ENCODE measurements around the gene PEF1. TPM values are rescaled to one million over a fixed set of nuclear protein-coding genes. Genes with fewer than 3 reads are reported as not detected.

The PEF1 gene
- total and polyA plus RNA-seq, 2 donors (not counting 3 experiments of a cell fraction or from before 2014, with no cell fraction given): 73.3 to 161 TPM

DNA sequence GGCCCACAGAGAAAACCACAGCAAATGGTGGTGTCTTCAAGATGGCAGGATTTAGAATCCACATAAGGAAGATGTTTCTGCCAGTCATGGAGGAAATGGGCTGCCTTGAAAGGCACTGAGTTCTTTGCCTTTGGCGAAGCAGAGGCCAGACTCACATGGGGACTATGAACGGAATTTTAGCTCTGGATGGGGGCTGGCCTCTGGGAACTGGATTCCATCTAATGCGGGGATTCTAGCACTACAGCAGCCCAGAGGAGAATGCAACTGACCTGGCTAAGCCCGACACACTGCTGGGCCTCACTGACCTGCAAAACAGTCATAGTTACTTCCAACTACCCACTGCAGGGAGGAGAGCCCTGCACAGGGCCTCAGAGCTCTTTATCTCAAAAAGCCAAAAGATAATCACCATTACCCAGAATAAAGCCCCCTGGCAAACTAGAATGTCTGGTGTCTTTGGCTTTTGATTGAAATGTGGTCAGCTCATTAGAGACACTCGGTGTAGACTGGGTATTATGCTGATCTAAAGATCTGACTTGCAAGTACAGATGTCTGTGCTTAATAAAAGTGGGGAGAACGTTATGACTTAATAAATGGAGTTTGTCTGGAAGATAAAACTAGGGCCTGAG is 15.6 kb downstream of the PEF1 start:
- no peak overlapping the region for H3K27ac ChIP-seq (ENCODE audit: insufficient read depth, low read depth, low read length)
- no peak overlapping the region for H3K4me2 ChIP-seq (ENCODE audit: insufficient read depth, low read length)
- H2AFZ ChIP-seq (ENCODE audit: low read depth, low read length): no peak overlapping the region
- H3K4me3 ChIP-seq (replicated peaks in 1 of 3; ENCODE audit: insufficient read depth in 1 of 3, low read depth in 1 of 3, low read length in 3 of 3): no peak overlapping the region
- FAIRE-seq (no peak), DNase-seq (ENCODE audit: low read depth, low spot score) (no peak)
- no peaks in the 10 kb centered on the region for H4K20me1 ChIP-seq (replicated peaks; ENCODE audit: control insufficient read depth, extremely low read depth, insufficient read depth, low read length)
- H3K9ac ChIP-seq (replicated peaks; ENCODE audit: extremely low read depth, insufficient read depth, low read length): no peak overlapping the region
- no peaks in the 10 kb centered on the region for H3K9me3 ChIP-seq (replicated peaks; ENCODE audit: control insufficient read depth, insufficient read depth, low read length)
- dilution Hi-C loops (cut with MboI; ENCODE audit: extremely low pct_ligation_motif_present, low sequenced_read_pairs): no loop called here
- ChIA-PET CTCF (interaction anchor here (1.2 to 2.6 kb wide), 3 partner anchors 10 to 66 kb away, joined by 3 to 9 read pairs (median 7); no protein-coding TSS in a partner anchor), POLR2A (no interaction called here)
- peaks cover 13 to 42% of the 10 kb centered on the region in 2 experiments for H3K36me3 ChIP-seq (ENCODE audit: control insufficient read depth in 2 of 2, extremely low read depth in 1 of 2, insufficient read depth in 2 of 2, low read length in 2 of 2)
- no peaks in the 10 kb centered on the region for H3K79me2 ChIP-seq (ENCODE audit: control insufficient read depth, insufficient read depth, low read length)
- no peaks in the 10 kb centered on the region for H3K27me3 ChIP-seq (ENCODE audit: control insufficient read depth in 2 of 2, insufficient read depth in 2 of 2, low read length in 2 of 2)
- H3K4me1 ChIP-seq (ENCODE audit: control insufficient read depth, extremely low read depth, insufficient read depth, low read length): no peaks in the 10 kb centered on the region
- BruUV-seq (replicated peaks): no TSS peak
- no peaks in the 10 kb centered on the region for H3K9me1 ChIP-seq (replicated peaks; ENCODE audit: control insufficient read depth, extremely low read depth, insufficient read depth, low read length)
- TF ChIP-seq GATA2 (IDR thresholded peaks at IDR 0.05; ENCODE audit: insufficient read depth, insufficient read length, low read depth, low read length) (no peak), EZH2 (IDR thresholded peaks at IDR 0.05; ENCODE audit: borderline replicate concordance, low read depth, low read length, severe bottlenecking) (no peak)
- TF ChIP-seq, protein P1, sequence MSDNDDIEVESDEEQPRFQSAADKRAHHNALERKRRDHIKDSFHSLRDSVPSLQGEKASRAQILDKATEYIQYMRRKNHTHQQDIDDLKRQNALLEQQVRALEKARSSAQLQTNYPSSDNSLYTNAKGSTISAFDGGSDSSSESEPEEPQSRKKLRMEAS (IDR thresholded peaks at IDR 0.05; ENCODE audit: insufficient read depth, insufficient read length): no peak
- intact Hi-C loops (cut with micrococcal nuclease): no loop called here

DNA sequence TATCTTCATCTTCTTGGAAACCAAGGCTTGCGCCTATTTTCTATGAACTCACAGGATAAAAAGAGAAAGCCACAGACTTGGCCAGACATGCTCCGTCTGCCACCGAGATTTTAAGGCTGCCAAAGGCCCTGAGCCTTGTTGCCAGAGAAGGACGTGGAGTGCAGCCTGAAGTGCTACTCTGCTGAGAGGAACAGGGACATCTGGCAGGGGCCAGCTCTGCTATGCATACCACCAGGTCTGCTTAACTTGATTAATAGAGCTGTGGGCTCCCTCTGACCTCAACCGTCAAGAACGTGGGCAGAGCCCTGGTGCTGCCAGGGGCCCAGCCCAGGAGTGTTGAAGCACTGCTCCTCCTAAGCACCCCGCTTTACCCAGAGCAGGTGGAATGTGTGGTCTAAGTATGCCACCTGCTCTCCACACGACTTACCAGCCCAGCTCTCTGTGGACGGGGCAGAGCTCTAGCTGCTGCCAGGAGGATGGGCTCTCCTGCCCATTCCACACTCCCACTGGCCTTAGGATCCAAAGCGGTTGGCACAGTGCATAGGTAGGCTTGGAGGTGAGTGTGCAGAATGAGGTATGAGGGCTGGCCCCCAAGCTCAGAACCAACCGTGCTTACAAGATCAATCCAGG is 16.6 kb downstream of the PEF1 start:
- BruUV-seq (replicated peaks): no TSS peak
- Histone ChIP-seq H3K9me1 (replicated peaks; ENCODE audit: control insufficient read depth, extremely low read depth, insufficient read depth, low read length) (no peaks in the 10 kb centered on the region), H3K4me1 (ENCODE audit: control insufficient read depth, extremely low read depth, insufficient read depth, low read length) (no peaks in the 10 kb centered on the region), H4K20me1 (replicated peaks; ENCODE audit: control insufficient read depth, extremely low read depth, insufficient read depth, low read length) (no peaks in the 10 kb centered on the region), H3K9me3 (replicated peaks; ENCODE audit: control insufficient read depth, insufficient read depth, low read length) (no peaks in the 10 kb centered on the region), H2AFZ (ENCODE audit: low read depth, low read length) (no peak overlapping the region), H3K79me2 (ENCODE audit: control insufficient read depth, insufficient read depth, low read length) (no peaks in the 10 kb centered on the region), H3K27me3 (ENCODE audit: control insufficient read depth in 2 of 2, insufficient read depth in 2 of 2, low read length in 2 of 2) (no peaks in the 10 kb centered on the region), H3K27ac (ENCODE audit: insufficient read depth, low read depth, low read length) (no peak overlapping the region), H3K36me3 (ENCODE audit: control insufficient read depth in 2 of 2, extremely low read depth in 1 of 2, insufficient read depth in 2 of 2, low read length in 2 of 2) (peaks cover 13 to 41% of the 10 kb centered on the region in 2 experiments), H3K9ac (replicated peaks; ENCODE audit: extremely low read depth, insufficient read depth, low read length) (no peak overlapping the region), H3K4me3 (replicated peaks in 1 of 3; ENCODE audit: insufficient read depth in 1 of 3, low read depth in 1 of 3, low read length in 3 of 3) (no peak overlapping the region), H3K4me2 (ENCODE audit: insufficient read depth, low read length) (no peak overlapping the region)
- FAIRE-seq (no peak), DNase-seq (ENCODE audit: low read depth, low spot score) (no peak)
- POLR2A ChIA-PET: no interaction called here
- intact Hi-C loops (cut with micrococcal nuclease): no loop called here
- dilution Hi-C loops (cut with MboI; ENCODE audit: extremely low pct_ligation_motif_present, low sequenced_read_pairs): no loop called here
- TF ChIP-seq, protein P2, sequence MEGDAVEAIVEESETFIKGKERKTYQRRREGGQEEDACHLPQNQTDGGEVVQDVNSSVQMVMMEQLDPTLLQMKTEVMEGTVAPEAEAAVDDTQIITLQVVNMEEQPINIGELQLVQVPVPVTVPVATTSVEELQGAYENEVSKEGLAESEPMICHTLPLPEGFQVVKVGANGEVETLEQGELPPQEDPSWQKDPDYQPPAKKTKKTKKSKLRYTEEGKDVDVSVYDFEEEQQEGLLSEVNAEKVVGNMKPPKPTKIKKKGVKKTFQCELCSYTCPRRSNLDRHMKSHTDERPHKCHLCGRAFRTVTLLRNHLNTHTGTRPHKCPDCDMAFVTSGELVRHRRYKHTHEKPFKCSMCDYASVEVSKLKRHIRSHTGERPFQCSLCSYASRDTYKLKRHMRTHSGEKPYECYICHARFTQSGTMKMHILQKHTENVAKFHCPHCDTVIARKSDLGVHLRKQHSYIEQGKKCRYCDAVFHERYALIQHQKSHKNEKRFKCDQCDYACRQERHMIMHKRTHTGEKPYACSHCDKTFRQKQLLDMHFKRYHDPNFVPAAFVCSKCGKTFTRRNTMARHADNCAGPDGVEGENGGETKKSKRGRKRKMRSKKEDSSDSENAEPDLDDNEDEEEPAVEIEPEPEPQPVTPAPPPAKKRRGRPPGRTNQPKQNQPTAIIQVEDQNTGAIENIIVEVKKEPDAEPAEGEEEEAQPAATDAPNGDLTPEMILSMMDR (IDR thresholded peaks at IDR 0.05; ENCODE audit: extremely low read depth in 1 of 2, insufficient read depth in 1 of 2, low read depth in 1 of 2, low read length in 2 of 2): no peak
- no peak for TF ChIP-seq POLR2A (IDR thresholded peaks at IDR 0.05; ENCODE audit: low read depth, low read length)
- no peak for TF ChIP-seq POLR2AphosphoS5 (IDR thresholded peaks at IDR 0.05; ENCODE audit: insufficient read depth, low read depth, low read length)
- no peak for TF ChIP-seq MYC (IDR thresholded peaks at IDR 0.05; ENCODE audit: low read depth, low read length)
- no peak for TF ChIP-seq FOS (IDR thresholded peaks at IDR 0.05; ENCODE audit: borderline replicate concordance, insufficient read depth, low read length)
- TF ChIP-seq JUN (IDR thresholded peaks at IDR 0.05; ENCODE audit: borderline replicate concordance, insufficient read depth, insufficient read length, low read depth): no peak
- TF ChIP-seq, protein P1 (IDR thresholded peaks at IDR 0.05; ENCODE audit: insufficient read depth, insufficient read length): no peak
- CTCF ChIA-PET: interaction anchor here (2.5 to 2.6 kb wide), 2 partner anchors 10 to 11 kb away, joined by 7 to 9 read pairs; no protein-coding TSS in a partner anchor
